Activated naive CD4-positive, alpha-beta T cell treated with Interleukin-2 at 50 U/mL for 16 hours (primary cell): ENCODE data around the gene RNF123.
"Not testable (repeated sequence)": the region's sequence is repeated elsewhere in the genome, so short reads cannot be mapped to it uniquely, and the experiment has no call there.

Experiments
- DNase-seq: peaks from one replicate; pipeline ENCODE4 v3.0.0-alpha.2; 2020

RNF123 gene

GRCh38 chr3:49721896-49722781, 32.8 kb downstream of the RNF123 start:
- DNase-seq: no peak

- no peak for DNase-seq
Measured at GRCh38 chr3:49722896-49723295, 33.5 kb downstream of the RNF123 start.

GRCh38 chr3:49723296-49723627, 33.9 kb downstream of the RNF123 start:
- peak; percentile 60 for DNase-seq

- peak; percentile 93 for DNase-seq
Measured at GRCh38 chr3:49723628-49724551, 34.5 kb downstream of the RNF123 start, which contains the start of gene GMPPB. Gene GMPPB, minus strand, starts transcription at chr3:49723951. Its CDS starts 225 bp downstream, at chr3:49723726.

GRCh38 chr3:49724586-49724985, 35.2 kb downstream of the RNF123 start:
- DNase-seq: peak; percentile 33

GRCh38 chr3:49725906-49726681, 36.7 kb downstream of the RNF123 start:
- DNase-seq: no peak

- no peak for DNase-seq
Measured at GRCh38 chr3:49727154-49727923, 38.0 kb downstream of the RNF123 start.

GRCh38 chr3:49727924-49728361, 38.6 kb downstream of the RNF123 start:
- DNase-seq: no peak

GRCh38 chr3:49729966-49730609, 40.7 kb downstream of the RNF123 start:
- no peak for DNase-seq

- no peak for DNase-seq
Measured at GRCh38 chr3:49732597-49732996, 43.2 kb downstream of the RNF123 start.

- DNase-seq: no peak
Measured at GRCh38 chr3:49733551-49733950, 44.2 kb downstream of the RNF123 start.

- DNase-seq: no peak
Measured at GRCh38 chr3:49734752-49735151, 45.4 kb downstream of the RNF123 start.

GRCh38 chr3:49738067-49738713, 48.8 kb downstream of the RNF123 start:
- no peak for DNase-seq

GRCh38 chr3:49740427-49740826, 51.1 kb downstream of the RNF123 start:
- no peak for DNase-seq

- DNase-seq: no peak
Measured at GRCh38 chr3:49745986-49746385, 56.6 kb downstream of the RNF123 start.

- no peak for DNase-seq
Measured at GRCh38 chr3:49747792-49748480, 58.6 kb downstream of the RNF123 start.

- not testable (repeated sequence) for DNase-seq
Measured at GRCh38 chr3:49748874-49749273, 59.5 kb downstream of the RNF123 start.

- DNase-seq: no peak
Measured at GRCh38 chr3:49750056-49750455, 60.7 kb downstream of the RNF123 start.

GRCh38 chr3:49751501-49751900, 62.1 kb downstream of the RNF123 start:
- no peak for DNase-seq

- DNase-seq: no peak
Measured at GRCh38 chr3:49754536-49754935, 65.2 kb downstream of the RNF123 start.
